ENCODE data around the gene MCTP1. TPM values are rescaled to one million over a fixed set of nuclear protein-coding genes. Genes with fewer than 3 reads are reported as not detected.

The MCTP1 gene
- total and polyA plus RNA-seq, 10 of the 15 experiments (the other 5 are each of a cell fraction or from before 2014, with no cell fraction given), result 12.6 to 45.9 (median 18.8) TPM

- TF ChIP-seq SPI1 (IDR thresholded peaks at IDR 0.05; ENCODE audit: borderline replicate concordance, insufficient read depth, low read depth, low read length), result no peak
- no peak for TF ChIP-seq ZNF24 (IDR thresholded peaks at IDR 0.05)
- TF ChIP-seq YY1 (IDR thresholded peaks at IDR 0.05; ENCODE audit: low read depth, low read length), result peak; percentile 79
- TF ChIP-seq CEBPZ (IDR thresholded peaks at IDR 0.05; ENCODE audit: low read depth, low read length), result no peak
- TF ChIP-seq ATF7 (IDR thresholded peaks at IDR 0.05; ENCODE audit: low read depth), result peak; percentile 49
- TF ChIP-seq NFXL1 (IDR thresholded peaks at IDR 0.05; ENCODE audit: borderline replicate concordance), result no peak
- no peak for TF ChIP-seq MXI1 (IDR thresholded peaks at IDR 0.05; ENCODE audit: low read depth, low read length)
- no peak for TF ChIP-seq ZBTB4 (CRISPR knock-in tag; IDR thresholded peaks at IDR 0.05)
- peak; percentile 90 for TF ChIP-seq POU2F2 (IDR thresholded peaks at IDR 0.05; ENCODE audit: borderline replicate concordance, low read depth, low read length)
- no peak for TF ChIP-seq SRF (IDR thresholded peaks at IDR 0.05; ENCODE audit: low read depth in 2 of 2, low read length in 2 of 2)
- no peak for TF ChIP-seq IKZF1 (conservative IDR thresholded peaks at IDR 0.05)
- no peak for TF ChIP-seq SREBF1 (IDR thresholded peaks at IDR 0.05; ENCODE audit: low read length)
- TF ChIP-seq CBFB (IDR thresholded peaks at IDR 0.05; ENCODE audit: low read depth), result no peak
- no peak for TF ChIP-seq SMARCA5 (IDR thresholded peaks at IDR 0.05)
- TF ChIP-seq SUPT20H (IDR thresholded peaks at IDR 0.05; ENCODE audit: borderline replicate concordance, control insufficient read depth, low read depth, low read length), result no peak
- TF ChIP-seq, protein P1, sequence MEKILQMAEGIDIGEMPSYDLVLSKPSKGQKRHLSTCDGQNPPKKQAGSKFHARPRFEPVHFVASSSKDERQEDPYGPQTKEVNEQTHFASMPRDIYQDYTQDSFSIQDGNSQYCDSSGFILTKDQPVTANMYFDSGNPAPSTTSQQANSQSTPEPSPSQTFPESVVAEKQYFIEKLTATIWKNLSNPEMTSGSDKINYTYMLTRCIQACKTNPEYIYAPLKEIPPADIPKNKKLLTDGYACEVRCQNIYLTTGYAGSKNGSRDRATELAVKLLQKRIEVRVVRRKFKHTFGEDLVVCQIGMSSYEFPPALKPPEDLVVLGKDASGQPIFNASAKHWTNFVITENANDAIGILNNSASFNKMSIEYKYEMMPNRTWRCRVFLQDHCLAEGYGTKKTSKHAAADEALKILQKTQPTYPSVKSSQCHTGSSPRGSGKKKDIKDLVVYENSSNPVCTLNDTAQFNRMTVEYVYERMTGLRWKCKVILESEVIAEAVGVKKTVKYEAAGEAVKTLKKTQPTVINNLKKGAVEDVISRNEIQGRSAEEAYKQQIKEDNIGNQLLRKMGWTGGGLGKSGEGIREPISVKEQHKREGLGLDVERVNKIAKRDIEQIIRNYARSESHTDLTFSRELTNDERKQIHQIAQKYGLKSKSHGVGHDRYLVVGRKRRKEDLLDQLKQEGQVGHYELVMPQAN (conservative IDR thresholded peaks at IDR 0.05), result no peak
- no peak for TF ChIP-seq PAX8 (IDR thresholded peaks at IDR 0.05)
- no peak for TF ChIP-seq HCFC1 (IDR thresholded peaks at IDR 0.05; ENCODE audit: low read length)
- no peak for TF ChIP-seq ATF2 (IDR thresholded peaks at IDR 0.05; ENCODE audit: low read length)
- no peak for TF ChIP-seq ETV6 (conservative IDR thresholded peaks at IDR 0.05 in 1 of 2, IDR thresholded peaks at IDR 0.05 in 1 of 2; ENCODE audit: borderline replicate concordance in 1 of 2, low read depth in 1 of 2)
Measured at GRCh38 chr5:94849821-94850736, 434.8 kb downstream of the MCTP1 start (continued).

All from GM12878 (cell line).